Psoas muscle (tissue), 8 donors: Measurements from ENCODE around the gene BRCA2. TPM values are rescaled to one million over a fixed set of nuclear protein-coding genes. Genes with fewer than 3 reads are reported as not detected.
A peak's percentile ranks its signal among the peaks of the same experiment; 100 is the strongest.

ENCODE experiments used
- ATAC-seq, 4 donors: fragments of 200-7000 bp; cut with Tn5 transposase; one replicate each; pipeline ENCODE4 v1.9.1; 2020; ENCODE audit warnings: moderate library complexity in 3 of 4, mild to moderate bottlenecking in 2 of 4
- DNase-seq, 2 donors: peaks; one replicate each; pipeline ENCODE4 v3.0.0-alpha.2; 2020
- H3K27ac ChIP-seq: fragments of 200-600 bp; one replicate; pipeline ENCODE4 v1.8.0; 2022
- H3K27me3 ChIP-seq, 3 donors: fragments of 200-600 bp in 1 of 3; one replicate each; pipeline versions ENCODE4 v1.6.1 to v1.8.0; 2013 to 2022; ENCODE audit warnings: low read length in 2 of 3, mild to moderate bottlenecking in 2 of 3, moderate library complexity in 1 of 3; ENCODE audit not compliant: insufficient read depth in 3 of 3
- H3K36me3 ChIP-seq, 2 donors: fragments of 200-600 bp in 1 of 2; one replicate each; pipeline versions ENCODE4 v1.6.1 to v1.8.0; 2013 to 2022; ENCODE audit warnings: low read depth in 1 of 2, mild to moderate bottlenecking in 1 of 2, moderate library complexity in 1 of 2; ENCODE audit not compliant: insufficient read depth in 1 of 2
- H3K4me1 ChIP-seq: fragments of 200-600 bp; one replicate; pipeline ENCODE4 v1.8.0; 2022
- H3K4me3 ChIP-seq: fragments of 200-600 bp; one replicate; pipeline ENCODE4 v1.8.0; 2022; ENCODE audit warnings: mild to moderate bottlenecking
- H3K9me3 ChIP-seq: fragments of 200-600 bp; one replicate; pipeline ENCODE4 v1.8.0; 2022
- CTCF ChIP-seq: fragments of 200-600 bp; IDR thresholded peaks from one replicate; pipeline ENCODE4 v1.8.0; 2022; ENCODE audit warnings: antibody characterized with exemption
- WGBS, 3 donors: extraction: QIAGEN DNeasy Blood & Tissue Kit; methylation state at CpG; one replicate each; pipeline versions ENCODE4 v1.1.6 to v1.1.7; 2013; 5-methylcytosine and 5-hydroxymethylcytosine counted together
- intact Hi-C, 2 donors: fragments of 100-400 bp; cut with DNase I; formaldehyde crosslinking; loops; one replicate each; pipeline versions ENCODE4 v1.11.0 to v1.14.2; 2022
- polyA plus RNA-seq, 3 donors: library from polyadenylated mRNA; stranded (reverse); fragments of 200-250 nt; gene quantifications; one replicate each; pipeline ENCODE4 v1.2.3, GENCODE V29; 2013
- total RNA-seq, 4 donors: library from RNA; stranded (reverse); fragmentation: NEBNext Ultra II Directional in 2 of 4; extraction: Animal tissue kit (Norgen Biotek cat#: 25700) in 2 of 4; gene quantifications; one replicate each; pipeline versions ENCODE4 v1.2.1 to v1.2.4, GENCODE V29; 2021 to 2023
- donor health status: healthy with polysubstance abuse.
- donor health status: DM: no; HTN: no; CAD: no; lungs with moderate emphysema.
- donor health status: Bipolar disorder and iron deficiency.
- donor health status: healthy.
- donor health status: DM: yes; HTN: yes; CAD: no.
- donor health status: DM: no; HTN: no; CAD: no.
- donor health status: DM: no; HTN: no; CAD: no.
- donor health status: DM: yes; HTN: yes; CAD: no.

BRCA2 gene
- total and polyA plus RNA-seq, 7 donors: 0.01 to 0.34 (median 0.11) TPM

- Histone ChIP-seq H3K27ac (peak overlapping the region; percentile 88), H3K36me3 (peaks cover 0 to 36% of the 10 kb centered on the region in 2 donors), H3K9me3 (no peaks in the 10 kb centered on the region), H3K4me1 (peaks cover 11% of the 10 kb centered on the region), H3K4me3 (peak overlapping the region; percentile 84), H3K27me3 (no peaks in the 10 kb centered on the region)
- 41 to 57% (median 49%) methylated on average over 9 of the region's 9 CpGs for WGBS, 3 donors
- DNase-seq (no peak), ATAC-seq (no peak)
- no peak for TF ChIP-seq CTCF
- intact Hi-C loops: loop anchor here (5.0 to 10.0 kb wide), 2 partner anchors 106 to 108 kb away; partner anchors contain the start of gene N4BP2L2 (in 2 of the 2)
These were observed 113.5 kb downstream of the BRCA2 start for GRCh38 chr13:32428581-32429432.

GRCh38 chr13:32429433-32429909 lies 114.2 kb downstream of the BRCA2 start:
- H3K27ac ChIP-seq: peak overlapping the region; percentile 88
- ATAC-seq: no peak

GRCh38 chr13:32430018-32430747 lies 114.9 kb downstream of the BRCA2 start:
- Histone ChIP-seq H3K4me1 (peaks cover 11% of the 10 kb centered on the region), H3K9me3 (no peaks in the 10 kb centered on the region), H3K27me3 (no peaks in the 10 kb centered on the region), H3K36me3 (peaks cover 0 to 46% of the 10 kb centered on the region in 2 donors), H3K4me3 (no peak overlapping the region), H3K27ac (peak overlapping the region; percentile 12)
- no peak for DNase-seq
- WGBS, 3 donors: 42 to 55% (median 49%) methylated on average over 6 of the region's 6 CpGs
- ATAC-seq: no peak
- TF ChIP-seq CTCF: no peak
- intact Hi-C loops: no loop called here

More at GRCh38 chr13:32429433-32429909, 114.2 kb downstream of the BRCA2 start:
- TF ChIP-seq CTCF: no peak
- Histone ChIP-seq H3K36me3 (peaks cover 0 to 39% of the 10 kb centered on the region in 2 donors), H3K9me3 (no peaks in the 10 kb centered on the region), H3K27me3 (no peaks in the 10 kb centered on the region), H3K4me3 (no peak overlapping the region), H3K4me1 (peaks cover 11% of the 10 kb centered on the region)
- DNase-seq: no peak
- intact Hi-C loops: loop anchor here (5.0 to 10.0 kb wide), 2 partner anchors 105 to 108 kb away; partner anchors contain the start of gene N4BP2L2 (in 2 of the 2)
- WGBS, 3 donors: 96 to 97% (median 96%) methylated on average over 6 of the region's 6 CpGs

GRCh38 chr13:32431361-32431760 lies 116.1 kb downstream of the BRCA2 start:
- H3K9me3 ChIP-seq: no peaks in the 10 kb centered on the region
- no peaks in the 10 kb centered on the region for H3K27me3 ChIP-seq
- TF ChIP-seq CTCF: no peak
- ATAC-seq (no peak), DNase-seq (no peak)
- H3K36me3 ChIP-seq: peaks cover 2 to 58% of the 10 kb centered on the region in 2 donors
- H3K4me1 ChIP-seq: peaks cover 10% of the 10 kb centered on the region
- no peak overlapping the region for H3K4me3 ChIP-seq
- WGBS, 3 donors: 89 to 94% (median 91%) methylated on average over 5 of the region's 5 CpGs
- intact Hi-C loops: no loop called here
- H3K27ac ChIP-seq: no peak overlapping the region
